Lung (tissue), 12 donors: ENCODE measurements around the gene SLC6A7. TPM values are rescaled to one million over a fixed set of nuclear protein-coding genes. Genes with fewer than 3 reads are reported as not detected.

Experiments used
- ATAC-seq: fragments of 200-7000 bp; cut with Tn5 transposase; one replicate; pipeline ENCODE4 v1.9.1; 2020; ENCODE audit warnings: moderate number of reproducible peaks; ENCODE audit not compliant: insufficient read depth, low FRiP score
- DNase-seq, 3 donors: peaks; one replicate each; pipeline ENCODE4 v3.0.0-alpha.2; 2013 to 2017
- H3K27ac ChIP-seq, 2 donors: one replicate each; pipeline ENCODE4 v1.5.1; 2013; ENCODE audit warnings: mild to moderate bottlenecking in 2 of 2, moderate library complexity in 2 of 2, control low read depth in 1 of 2, inconsistent platforms in 1 of 2, low read depth in 1 of 2, low read length in 1 of 2
- H3K27me3 ChIP-seq, 3 donors: one replicate each; pipeline ENCODE4 v1.5.1; 2013; ENCODE audit warnings: low read length in 2 of 3; ENCODE audit not compliant: control insufficient read depth in 3 of 3, insufficient read depth in 3 of 3
- H3K36me3 ChIP-seq, 4 donors: one replicate each; pipeline ENCODE4 v1.5.1; 2013; ENCODE audit warnings: low read length in 4 of 4, mild to moderate bottlenecking in 1 of 4, moderate library complexity in 1 of 4; ENCODE audit not compliant: control insufficient read depth in 4 of 4, insufficient read depth in 4 of 4
- H3K4me1 ChIP-seq, 5 donors: one replicate each; pipeline ENCODE4 v1.5.1; 2013; ENCODE audit warnings: low read length in 5 of 5, mild to moderate bottlenecking in 2 of 5, moderate library complexity in 1 of 5; ENCODE audit not compliant: control insufficient read depth in 5 of 5, insufficient read depth in 5 of 5
- H3K4me3 ChIP-seq: one replicate; pipeline ENCODE4 v1.5.1; 2013; ENCODE audit warnings: mild to moderate bottlenecking, control low read depth, moderate library complexity
- H3K9ac ChIP-seq, 2 donors: one replicate each; pipeline ENCODE4 v1.5.1; 2013; ENCODE audit warnings: low read length in 2 of 2, control low read depth in 1 of 2; ENCODE audit not compliant: insufficient read depth in 1 of 2
- H3K9me3 ChIP-seq, 4 donors: one replicate each; pipeline ENCODE4 v1.5.1; 2013; ENCODE audit warnings: low read length in 3 of 4, mild to moderate bottlenecking in 1 of 4, moderate library complexity in 1 of 4; ENCODE audit not compliant: control insufficient read depth in 4 of 4, insufficient read depth in 3 of 4
- CTCF ChIP-seq: IDR thresholded peaks from 2 replicates; pipeline ENCODE4 v1.5.1; 2012; ENCODE audit warnings: mild to moderate bottlenecking; ENCODE audit errors: control extremely low read depth, extremely low read depth
- WGBS, 2 donors: extraction: QIAGEN DNeasy Blood & Tissue Kit; methylation state at CpG; one replicate each; pipeline ENCODE4 v1.1.7; 2013; 5-methylcytosine and 5-hydroxymethylcytosine counted together
- polyA plus RNA-seq, 2 donors: library from polyadenylated mRNA; stranded (reverse); fragments of 200-250 nt; gene quantifications; one replicate each; pipeline ENCODE4 v1.2.1, GENCODE V29; 2013
- total RNA-seq, 2 donors: library from RNA; depleted of rRNA in 1 of 2; stranded (reverse); fragments of >200 nt in 1 of 2; gene quantifications; one replicate each; pipeline ENCODE4 v1.2.1, GENCODE V29; 2014 to 2021
- donor health status: control.
- donor health status: control.
- donor health status: Bipolar disorder and iron deficiency.
- donor health status: healthy.
- donor health status: DM: yes; HTN: yes; CAD: no.

SLC6A7 gene
- total and polyA plus RNA-seq, 4 donors = 0.02 to 0.06 (median 0.03) TPM; not detected in 1

GRCh38 chr5:150188146-150188842, 1.6 kb upstream of the SLC6A7 start:
- Histone ChIP-seq H3K9ac (no peak overlapping the region), H3K9me3 (peaks cover 0 to 2% (median 0%) of the 10 kb centered on the region in 4 donors), H3K27me3 (peaks cover 3 to 28% (median 13%) of the 10 kb centered on the region in 3 donors), H3K27ac (no peak overlapping the region), H3K4me3 (no peak overlapping the region), H3K4me1 (peaks cover 0 to 19% (median 6%) of the 10 kb centered on the region in 5 donors), H3K36me3 (no peaks in the 10 kb centered on the region)
- no peak for DNase-seq
- 58 to 60% methylated on average over 3 of the region's 3 CpGs for WGBS, 2 donors
- no peak for ATAC-seq
- no peak for TF ChIP-seq CTCF

DNA sequence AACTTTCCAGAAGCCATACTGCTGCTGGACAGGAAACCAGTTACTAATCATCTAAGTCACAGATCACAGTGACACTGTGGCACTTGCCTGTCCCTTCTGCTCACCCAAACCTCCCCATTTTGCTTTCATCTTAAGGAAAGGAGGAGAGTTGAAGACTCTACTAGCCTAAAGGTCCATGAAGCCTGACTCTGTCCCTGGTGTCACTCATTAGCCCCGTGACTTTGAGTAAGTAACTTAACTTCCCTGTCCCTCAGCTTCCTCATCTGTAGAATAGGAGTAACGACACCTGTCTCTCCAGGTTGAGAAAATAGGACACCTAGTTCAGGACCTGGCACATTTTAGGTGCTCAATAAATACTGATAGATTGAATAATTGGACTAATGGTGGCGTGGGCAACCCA, 536 bp upstream of the SLC6A7 start:
- H3K27ac ChIP-seq = no peak overlapping the region
- no peak for TF ChIP-seq CTCF
- no peak overlapping the region for H3K9ac ChIP-seq
- ATAC-seq = no peak
- H3K4me3 ChIP-seq = no peak overlapping the region
- no peak for DNase-seq
- peaks cover 0 to 2% (median 0%) of the 10 kb centered on the region in 4 donors for H3K9me3 ChIP-seq
- 62 to 67% methylated on average over 3 of the region's 3 CpGs for WGBS, 2 donors
- H3K36me3 ChIP-seq = no peaks in the 10 kb centered on the region
- H3K4me1 ChIP-seq = peaks cover 0 to 19% (median 6%) of the 10 kb centered on the region in 5 donors
- peaks cover 3 to 28% (median 13%) of the 10 kb centered on the region in 3 donors for H3K27me3 ChIP-seq

GRCh38 chr5:150190503-150190979, 679 bp downstream of the SLC6A7 start:
- 50 to 52% methylated on average over 16 of the region's 16 CpGs for WGBS, 2 donors
- Histone ChIP-seq H3K27me3 (peaks cover 3 to 28% (median 13%) of the 10 kb centered on the region in 3 donors), H3K27ac (no peak overlapping the region), H3K36me3 (no peaks in the 10 kb centered on the region), H3K4me1 (peaks cover 0 to 19% (median 6%) of the 10 kb centered on the region in 5 donors), H3K9ac (no peak overlapping the region), H3K4me3 (no peak overlapping the region), H3K9me3 (peaks cover 0 to 2% (median 0%) of the 10 kb centered on the region in 4 donors)
- no peak for ATAC-seq
- no peak for DNase-seq
- no peak for TF ChIP-seq CTCF
